NT2/D1 (cell line): ENCODE results near the gene KCNG2.
A peak's percentile ranks its signal among the peaks of the same experiment; 100 is the strongest.

Source experiments
- DNase-seq: peaks from one replicate; pipeline ENCODE4 v3.0.0-alpha.2; 2011; ENCODE audit warnings: low read depth, low spot score
- H3K27me3 ChIP-seq: 2 replicates; pipeline ENCODE4 v1.6.0; 2011; ENCODE audit warnings: mild to moderate bottlenecking; ENCODE audit not compliant: insufficient read length, insufficient read depth
- H3K36me3 ChIP-seq: 2 replicates; pipeline ENCODE4 v1.6.1; 2011; ENCODE audit warnings: mild to moderate bottlenecking, low read length, mixed read lengths; ENCODE audit not compliant: insufficient read depth, insufficient read length
- H3K4me1 ChIP-seq: 2 replicates; pipeline ENCODE4 v1.5.1; 2011; ENCODE audit not compliant: insufficient read depth, insufficient read length
- H3K4me3 ChIP-seq: 2 replicates; pipeline ENCODE4 v1.5.1; 2011; ENCODE audit warnings: low read depth; ENCODE audit not compliant: insufficient read length
- H3K9ac ChIP-seq: 2 replicates; pipeline ENCODE4 v1.6.0; 2011; ENCODE audit warnings: low read depth; ENCODE audit not compliant: insufficient read length
- H3K9me3 ChIP-seq: 2 replicates; pipeline ENCODE4 v1.5.1; 2011; ENCODE audit warnings: mild to moderate bottlenecking, low read length; ENCODE audit not compliant: insufficient read depth
- SUZ12 ChIP-seq: IDR thresholded peaks from 2 replicates; pipeline ENCODE4 v1.6.1; 2011; ENCODE audit not compliant: insufficient read length, insufficient read depth; ENCODE audit errors: extremely low read depth
- YY1 ChIP-seq: IDR thresholded peaks from 2 replicates; pipeline ENCODE4 v1.6.1; 2011; ENCODE audit not compliant: insufficient read length, insufficient read depth
- ZNF274 ChIP-seq: IDR thresholded peaks from 2 replicates; pipeline ENCODE4 v1.6.1; 2011; ENCODE audit warnings: mild to moderate bottlenecking, low read depth, low read length

The KCNG2 gene

DNA sequence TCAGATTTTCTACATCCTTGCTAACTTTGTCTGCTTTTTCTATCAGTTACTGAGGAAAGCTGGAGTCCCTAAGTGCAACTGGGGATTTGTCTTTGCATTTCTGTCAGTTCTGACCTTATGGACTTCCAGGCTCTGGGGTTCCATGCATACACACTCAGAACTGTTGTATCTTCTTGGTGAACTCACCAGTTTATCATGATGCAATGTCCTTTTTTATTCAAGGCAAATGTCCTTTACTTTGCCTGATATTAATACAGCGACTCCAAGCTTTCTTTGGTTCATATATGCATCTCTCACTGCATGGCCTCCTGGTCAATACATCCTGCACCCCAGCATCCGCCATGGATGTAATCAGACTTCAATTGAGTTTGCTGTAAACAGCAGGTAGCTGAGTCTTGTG lies 109.0 kb downstream of the KCNG2 start:
- TF ChIP-seq YY1 (no peak), SUZ12 (no peak), ZNF274 (no peak)
- peaks cover 7% of the 10 kb centered on the region for H3K36me3 ChIP-seq
- DNase-seq, result no peak
- peaks cover 7% of the 10 kb centered on the region for H3K4me1 ChIP-seq
- H3K9ac ChIP-seq, result no peak overlapping the region
- H3K27me3 ChIP-seq, result no peaks in the 10 kb centered on the region
- H3K9me3 ChIP-seq, result no peaks in the 10 kb centered on the region
- no peak overlapping the region for H3K4me3 ChIP-seq

DNA sequence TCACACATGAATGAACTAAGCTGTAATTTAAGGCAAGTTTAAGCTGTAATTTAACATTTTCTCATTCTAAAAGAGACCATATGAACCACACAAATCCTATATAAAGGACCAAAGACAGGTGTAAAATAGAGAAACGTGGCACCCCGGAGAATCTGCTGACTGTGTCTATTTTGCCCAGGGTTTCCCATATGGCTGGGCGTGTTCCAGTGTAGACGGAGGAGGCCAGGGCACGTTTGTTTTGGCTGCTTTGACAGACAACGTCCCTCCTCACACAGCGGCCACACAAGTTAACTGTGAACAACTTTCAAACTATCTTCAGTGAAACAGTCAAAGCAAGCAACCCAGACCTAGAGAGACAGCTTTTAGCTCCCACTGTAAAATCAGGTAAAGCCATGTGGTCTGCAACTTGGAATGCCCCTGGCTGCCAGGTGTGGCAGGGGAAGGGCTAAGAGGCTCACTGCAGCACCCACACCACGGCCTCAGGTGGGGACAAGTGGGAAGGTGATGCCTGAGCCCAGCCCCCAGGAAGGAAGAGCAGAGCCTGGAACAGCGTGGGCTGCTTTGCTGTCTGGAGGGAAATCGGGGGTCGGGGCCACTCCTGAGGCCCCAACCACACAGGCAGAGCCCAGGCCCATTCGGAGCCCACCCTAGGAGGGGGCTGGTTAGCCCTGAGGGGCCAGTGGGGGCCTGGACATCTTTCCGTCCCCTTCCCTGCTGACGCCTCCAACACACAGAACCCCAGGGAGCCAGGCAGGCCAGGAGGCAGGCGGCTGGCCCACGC lies 113.0 kb downstream of the KCNG2 start:
- no peak for TF ChIP-seq ZNF274
- TF ChIP-seq YY1, result no peak
- no peak for TF ChIP-seq SUZ12
- Histone ChIP-seq H3K36me3 (no peaks in the 10 kb centered on the region), H3K9ac (no peak overlapping the region), H3K27me3 (no peaks in the 10 kb centered on the region), H3K4me3 (no peak overlapping the region), H3K9me3 (no peaks in the 10 kb centered on the region), H3K4me1 (peaks cover 18% of the 10 kb centered on the region)
- no peak for DNase-seq

DNA sequence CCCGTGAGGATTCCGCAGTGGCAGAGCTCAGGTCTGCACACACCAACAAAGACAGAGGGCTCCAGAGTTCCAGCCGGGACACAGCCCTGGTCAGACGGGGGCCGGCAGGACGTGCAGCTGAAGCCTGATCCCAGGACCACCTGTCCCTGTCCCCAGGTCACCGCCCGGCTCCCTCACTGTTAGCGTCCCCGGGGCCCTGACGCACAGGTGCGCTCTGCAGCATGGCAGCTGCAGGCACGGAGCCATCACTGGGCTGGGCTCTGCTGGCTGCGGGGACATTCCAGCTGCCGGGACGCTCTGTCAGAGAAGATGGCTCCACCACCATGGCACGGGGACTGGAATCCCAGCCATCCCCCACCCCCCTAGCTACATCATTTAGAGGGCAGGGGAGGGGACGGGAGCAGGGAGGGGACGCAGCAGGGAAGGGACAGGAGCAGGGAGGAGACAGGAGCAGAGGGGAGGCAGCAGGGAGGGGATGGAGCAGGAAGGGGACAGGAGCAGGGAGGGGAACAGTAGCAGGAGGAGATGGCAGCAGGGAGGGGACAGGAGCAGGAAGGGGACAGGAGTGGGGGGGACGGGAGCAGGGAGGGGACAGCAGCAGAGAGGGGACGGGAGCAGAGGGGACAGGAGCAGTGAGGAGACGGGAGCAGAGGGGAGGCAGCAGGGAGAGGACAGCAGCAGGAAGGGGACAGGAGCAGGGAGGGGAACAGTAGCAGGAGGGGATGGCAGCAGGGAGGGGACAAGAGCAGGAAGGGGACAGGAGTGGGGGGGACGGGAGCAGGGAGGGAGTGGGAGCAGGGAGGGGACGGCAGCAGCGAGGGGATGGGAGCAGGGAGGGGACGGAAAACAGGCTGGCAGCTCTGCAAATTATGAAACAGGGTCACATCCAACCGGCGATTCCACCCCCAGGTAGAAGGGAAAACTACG lies 113.9 kb downstream of the KCNG2 start:
- DNase-seq, result peak; percentile 13
- TF ChIP-seq SUZ12 (no peak), YY1 (no peak), ZNF274 (no peak)
- Histone ChIP-seq H3K4me1 (peaks cover 18% of the 10 kb centered on the region), H3K27me3 (no peaks in the 10 kb centered on the region), H3K9ac (peak overlapping the region; percentile 18), H3K9me3 (no peaks in the 10 kb centered on the region), H3K4me3 (no peak overlapping the region), H3K36me3 (no peaks in the 10 kb centered on the region)

DNA sequence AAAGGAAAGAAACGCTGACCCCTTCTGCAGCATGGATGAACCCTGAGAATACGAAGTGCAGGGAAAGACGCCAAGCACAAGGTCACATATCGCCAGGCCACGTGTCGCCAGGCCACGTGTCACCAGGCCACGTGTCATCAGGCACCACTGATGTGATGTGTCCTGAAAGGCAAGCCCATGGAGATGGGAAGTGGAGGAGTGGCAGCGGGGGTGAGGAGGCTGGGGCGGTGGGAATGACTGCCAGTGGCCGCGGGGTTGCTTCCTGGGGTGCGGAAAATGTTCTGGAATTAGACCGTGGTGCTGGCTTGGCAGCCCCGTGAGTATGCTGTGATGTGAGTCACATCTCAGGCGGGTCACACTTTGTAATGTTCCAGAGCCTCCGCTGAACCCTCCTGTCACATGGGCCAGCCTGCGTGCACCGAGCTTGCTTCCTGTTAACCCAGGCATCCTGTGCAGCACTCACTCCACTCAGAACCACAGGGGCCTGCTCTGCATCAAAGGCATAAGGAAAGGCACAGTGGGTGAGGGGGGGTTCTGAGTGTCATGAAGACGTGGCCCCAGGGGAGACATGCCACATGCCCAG lies 114.8 kb downstream of the KCNG2 start:
- Histone ChIP-seq H3K9me3 (no peaks in the 10 kb centered on the region), H3K4me3 (no peak overlapping the region), H3K9ac (no peak overlapping the region), H3K36me3 (no peaks in the 10 kb centered on the region), H3K27me3 (no peaks in the 10 kb centered on the region), H3K4me1 (peaks cover 18% of the 10 kb centered on the region)
- no peak for DNase-seq
- no peak for TF ChIP-seq YY1
- no peak for TF ChIP-seq SUZ12

- Histone ChIP-seq H3K9ac (no peak overlapping the region), H3K9me3 (no peaks in the 10 kb centered on the region), H3K4me1 (peaks cover 18% of the 10 kb centered on the region), H3K4me3 (no peak overlapping the region), H3K36me3 (no peaks in the 10 kb centered on the region), H3K27me3 (no peaks in the 10 kb centered on the region)
- TF ChIP-seq YY1, result no peak
- TF ChIP-seq SUZ12, result no peak
- TF ChIP-seq ZNF274, result no peak
- no peak for DNase-seq
Measured at GRCh38 chr18:79912994-79913831, 115.5 kb downstream of the KCNG2 start.

- H3K9me3 ChIP-seq, result no peaks in the 10 kb centered on the region
- no peak for DNase-seq
- no peak overlapping the region for H3K9ac ChIP-seq
- no peaks in the 10 kb centered on the region for H3K27me3 ChIP-seq
- peaks cover 9% of the 10 kb centered on the region for H3K36me3 ChIP-seq
- peaks cover 18% of the 10 kb centered on the region for H3K4me1 ChIP-seq
- no peak overlapping the region for H3K4me3 ChIP-seq
- TF ChIP-seq YY1, result no peak
- no peak for TF ChIP-seq ZNF274
- no peak for TF ChIP-seq SUZ12
Measured at GRCh38 chr18:79914614-79915160, 116.9 kb downstream of the KCNG2 start.
